ENCODE results near the gene COPS8. TPM values are rescaled to one million over a fixed set of nuclear protein-coding genes. Genes with fewer than 3 reads are reported as not detected.

Gene COPS8
- total and polyA plus RNA-seq, 7 donors, result 24.7 to 95.6 (median 59.1) TPM

DNA sequence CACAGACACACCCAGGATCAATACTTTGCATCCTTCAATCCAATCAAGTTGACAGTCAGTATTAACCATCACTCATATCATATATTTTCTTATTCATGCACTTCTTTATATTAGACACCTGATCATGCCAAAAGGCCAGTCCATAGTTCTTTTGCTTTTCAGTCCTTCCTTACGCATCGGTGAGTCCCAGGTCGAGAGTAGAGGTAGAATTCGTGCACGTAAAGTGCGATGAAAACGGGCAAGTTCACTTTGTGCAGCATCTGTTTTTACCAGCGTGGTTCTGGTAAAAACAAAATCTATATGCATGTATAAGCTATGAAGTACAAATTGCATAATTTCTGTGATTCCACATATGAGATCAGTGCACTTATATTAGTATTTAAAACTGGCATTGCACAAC is 1.2 kb upstream of the COPS8 start:
- DNase-seq, result no peak
- Histone ChIP-seq H3K27me3 (no peaks in the 10 kb centered on the region), H3K9me3 (no peaks in the 10 kb centered on the region), H3K27ac (peak overlapping the region in 3 of 4 donors; percentile 85 to 94 (median 87)), H3K36me3 (peaks cover 0 to 22% (median 0%) of the 10 kb centered on the region in 4 donors), H3K4me3 (peak overlapping the region in 1 of 4 donors; percentile 78), H3K4me1 (peaks cover 0 to 33% (median 19%) of the 10 kb centered on the region in 4 donors)
- 95 to 96% methylated on average over 8 of the region's 8 CpGs for WGBS, 2 donors
- TF ChIP-seq, protein P1, sequence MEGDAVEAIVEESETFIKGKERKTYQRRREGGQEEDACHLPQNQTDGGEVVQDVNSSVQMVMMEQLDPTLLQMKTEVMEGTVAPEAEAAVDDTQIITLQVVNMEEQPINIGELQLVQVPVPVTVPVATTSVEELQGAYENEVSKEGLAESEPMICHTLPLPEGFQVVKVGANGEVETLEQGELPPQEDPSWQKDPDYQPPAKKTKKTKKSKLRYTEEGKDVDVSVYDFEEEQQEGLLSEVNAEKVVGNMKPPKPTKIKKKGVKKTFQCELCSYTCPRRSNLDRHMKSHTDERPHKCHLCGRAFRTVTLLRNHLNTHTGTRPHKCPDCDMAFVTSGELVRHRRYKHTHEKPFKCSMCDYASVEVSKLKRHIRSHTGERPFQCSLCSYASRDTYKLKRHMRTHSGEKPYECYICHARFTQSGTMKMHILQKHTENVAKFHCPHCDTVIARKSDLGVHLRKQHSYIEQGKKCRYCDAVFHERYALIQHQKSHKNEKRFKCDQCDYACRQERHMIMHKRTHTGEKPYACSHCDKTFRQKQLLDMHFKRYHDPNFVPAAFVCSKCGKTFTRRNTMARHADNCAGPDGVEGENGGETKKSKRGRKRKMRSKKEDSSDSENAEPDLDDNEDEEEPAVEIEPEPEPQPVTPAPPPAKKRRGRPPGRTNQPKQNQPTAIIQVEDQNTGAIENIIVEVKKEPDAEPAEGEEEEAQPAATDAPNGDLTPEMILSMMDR (IDR thresholded peaks at IDR 0.05), result no peak
- no peak for TF ChIP-seq POLR2A (IDR thresholded peaks at IDR 0.05)
- TF ChIP-seq EP300 (IDR thresholded peaks at IDR 0.05), result no peak
- TF ChIP-seq POLR2AphosphoS5 (IDR thresholded peaks at IDR 0.05), result no peak
- intact Hi-C loops (cut with DNase I), result no loop called here

DNA sequence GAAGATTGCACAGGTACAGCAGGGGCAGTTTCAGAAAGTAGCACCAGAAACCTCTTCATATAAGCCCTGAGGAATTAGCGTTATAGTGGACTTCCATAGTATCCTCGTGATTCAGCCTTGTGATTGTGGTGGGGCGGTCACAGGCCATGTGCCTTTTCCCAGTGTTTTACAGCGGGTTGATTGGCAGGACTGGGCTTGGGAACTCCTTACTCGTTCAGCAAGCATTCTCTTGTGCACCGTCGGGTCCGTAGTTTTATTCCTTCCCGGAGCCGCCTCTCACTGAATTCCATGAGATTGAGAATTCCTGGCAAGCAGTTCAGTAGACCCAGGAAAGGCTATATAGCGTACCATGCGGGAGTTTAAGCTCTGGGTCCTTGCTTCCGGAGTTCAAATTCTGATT is 5.2 kb downstream of the COPS8 start:
- Histone ChIP-seq H3K27ac (peak overlapping the region; percentile 68 to 82 (median 80)), H3K4me1 (peaks cover 0 to 66% (median 40%) of the 10 kb centered on the region in 4 donors), H3K9me3 (no peaks in the 10 kb centered on the region), H3K4me3 (no peak overlapping the region), H3K27me3 (no peaks in the 10 kb centered on the region), H3K36me3 (peaks cover 0 to 56% (median 6%) of the 10 kb centered on the region in 4 donors)
- intact Hi-C loops (cut with DNase I), result loop anchor here (5.0 kb wide), 1 partner anchor 481 kb away; no protein-coding TSS in a partner anchor
- TF ChIP-seq POLR2A (IDR thresholded peaks at IDR 0.05), result no peak
- TF ChIP-seq POLR2AphosphoS5 (IDR thresholded peaks at IDR 0.05), result no peak
- no peak for TF ChIP-seq EP300 (IDR thresholded peaks at IDR 0.05)
- TF ChIP-seq, protein P1 (IDR thresholded peaks at IDR 0.05), result no peak
- DNase-seq, result no peak
- 93% methylated on average over 13 of the region's 13 CpGs for WGBS, 2 donors

DNA sequence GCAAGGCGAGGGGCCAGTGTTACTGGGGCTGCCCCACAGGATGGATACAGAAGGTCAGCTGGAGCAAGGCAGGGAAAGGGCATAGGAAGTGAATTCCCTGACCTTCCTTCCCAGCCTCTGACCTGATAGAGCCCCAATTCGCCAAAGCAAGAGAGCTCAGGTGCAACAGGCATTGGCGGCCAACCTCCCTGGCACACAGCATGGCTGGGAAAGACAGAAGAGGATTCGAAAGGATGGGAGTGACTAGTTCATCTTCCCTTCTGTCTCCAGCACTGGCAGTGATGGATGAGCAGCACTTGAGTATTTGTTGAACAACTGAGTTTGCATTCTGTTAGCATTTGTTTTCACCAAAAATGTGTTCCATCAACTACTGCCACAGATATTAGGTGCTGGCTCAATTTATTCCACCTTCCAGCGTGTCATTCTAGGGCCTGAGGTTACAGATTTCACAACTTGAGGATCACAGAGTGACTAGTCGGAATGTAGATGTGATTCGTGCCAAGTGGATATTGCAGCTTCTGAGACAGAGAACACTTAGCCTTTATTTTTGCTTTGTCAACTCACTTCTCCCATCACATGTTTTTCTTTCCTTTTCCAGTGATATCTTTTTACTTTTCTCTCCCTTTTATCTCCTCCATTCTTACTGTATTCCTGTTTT is 6.2 kb downstream of the COPS8 start:
- intact Hi-C loops (cut with DNase I), result loop anchor here (2.0 to 5.0 kb wide), 2 partner anchors 383 to 480 kb away; no protein-coding TSS in a partner anchor
- 91 to 94% methylated on average over 7 of the region's 7 CpGs for WGBS, 2 donors
- peak overlapping the region; percentile 68 to 82 (median 80) for H3K27ac ChIP-seq

DNA sequence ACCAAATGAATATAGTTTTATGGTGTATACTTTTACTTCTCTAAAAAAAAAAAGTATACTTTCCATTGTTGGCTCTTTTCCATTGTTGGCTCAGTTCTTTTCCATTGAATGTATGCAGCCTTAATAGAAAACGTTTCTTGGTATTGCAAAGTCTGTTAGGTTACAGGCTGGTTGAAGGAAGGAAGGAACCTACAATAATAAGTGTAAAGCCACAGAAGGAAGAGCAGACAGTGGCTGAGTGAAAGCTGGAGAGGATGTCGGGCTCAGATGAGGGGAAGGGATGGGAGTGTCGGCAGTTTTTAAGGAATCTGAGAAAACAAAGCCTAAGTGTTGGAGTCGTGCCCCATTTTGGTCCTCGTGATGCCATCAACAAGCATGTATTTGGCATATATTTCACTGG is 6.8 kb downstream of the COPS8 start:
- Histone ChIP-seq H3K27me3 (no peaks in the 10 kb centered on the region), H3K9me3 (no peaks in the 10 kb centered on the region), H3K4me3 (no peak overlapping the region), H3K4me1 (peaks cover 0 to 63% (median 30%) of the 10 kb centered on the region in 4 donors), H3K36me3 (peaks cover 9 to 68% (median 13%) of the 10 kb centered on the region in 4 donors), H3K27ac (peak overlapping the region; percentile 68 to 82 (median 80))
- TF ChIP-seq, protein P1 (IDR thresholded peaks at IDR 0.05), result no peak
- TF ChIP-seq POLR2A (IDR thresholded peaks at IDR 0.05) (no peak), EP300 (IDR thresholded peaks at IDR 0.05) (no peak), POLR2AphosphoS5 (IDR thresholded peaks at IDR 0.05) (no peak)
- DNase-seq, result no peak
- 74 to 77% methylated on average over 5 of the region's 5 CpGs for WGBS, 2 donors
- intact Hi-C loops (cut with DNase I), result loop anchor here (2.0 to 5.0 kb wide), 2 partner anchors 382 to 480 kb away; no protein-coding TSS in a partner anchor

More for the DNA sequence above, 6.2 kb downstream of the COPS8 start:
- Histone ChIP-seq H3K4me3 (no peak overlapping the region), H3K27me3 (no peaks in the 10 kb centered on the region), H3K36me3 (peaks cover 7 to 66% (median 12%) of the 10 kb centered on the region in 4 donors), H3K4me1 (peaks cover 0 to 68% (median 35%) of the 10 kb centered on the region in 4 donors), H3K9me3 (no peaks in the 10 kb centered on the region)
- DNase-seq, result peak; percentile 67
- peak in 3 of 4 donors; percentile 41 to 67 (median 62) for TF ChIP-seq POLR2AphosphoS5 (IDR thresholded peaks at IDR 0.05)
- no peak for TF ChIP-seq EP300 (IDR thresholded peaks at IDR 0.05)

Data from sigmoid colon (tissue), 7 donors.